HCT116 (cell line): ENCODE measurements around the gene FOXF2. TPM values are rescaled to one million over a fixed set of nuclear protein-coding genes. Genes with fewer than 3 reads are reported as not detected.

Experiments
- ATAC-seq: fragments of 200-7000 bp; cut with Tn5 transposase; 2 replicates; pipeline ENCODE4 v1.9.1; 2020; ENCODE audit warnings: mild to moderate bottlenecking, moderate library complexity
- BruUV-seq: library from RNA; stranded (reverse); fragments of 400-500 nt; replicated peaks from 2 replicates; lab custom pipeline; 2021; lab: Mats Ljungman, UMichigan
- CTCF ChIA-PET: fragments of 300-600 bp; sonication (Branson Sonifier 250); formaldehyde crosslinking; loops from one replicate; lab custom pipeline; 2021; ENCODE audit warnings: antibody characterized with exemption; lab: Charles Lee
- POLR2A ChIA-PET: fragments of 300-600, 350-600 bp; sonication (Branson Sonifier 250); formaldehyde crosslinking; loops from one replicate; lab custom pipeline; 2021; ENCODE audit warnings: antibody characterized with exemption; lab: Charles Lee
- RAD21 ChIA-PET, 2 experiments: fragments of 300-600 bp; sonication (Branson Sonifier 250); formaldehyde crosslinking; loops; one replicate each; lab custom pipeline; 2023; ENCODE audit warnings: low total read pairs in 2 of 2; ENCODE audit not compliant: uncharacterized antibody in 2 of 2, unreplicated experiment in 2 of 2, low non-redundant PET in 1 of 2; lab: Charles Lee
- DNase-seq: peaks from one replicate; pipeline ENCODE4 v3.0.0-alpha.2; 2010; ENCODE audit warnings: low read depth, low spot score
- H2AFZ ChIP-seq: fragments of 200-600 bp; shearing (Covaris generic), sonication (generic); 2 replicates; pipeline ENCODE4 v1.6.1; 2017; ENCODE audit warnings: low read depth, mixed run types, mixed read lengths, antibody characterized with exemption, low read length; ENCODE audit not compliant: poor library complexity, severe bottlenecking
- H3K27ac ChIP-seq: 2 replicates; pipeline ENCODE4 v1.5.1; 2012; ENCODE audit warnings: low read depth, low read length
- H3K27me3 ChIP-seq: fragments of 200-600 bp; sonication (generic); 2 replicates; pipeline ENCODE4 v1.6.1; 2016; ENCODE audit warnings: mixed run types, low read length, mixed read lengths; ENCODE audit not compliant: insufficient read depth
- H3K36me3 ChIP-seq, 2 experiments: fragments of 200-500 bp in 1 of 2; fragments of 200-600 bp in 1 of 2; sonication (Bioruptor generic) in 1 of 2; sonication (generic) in 1 of 2; 2 replicates each; pipeline versions ENCODE4 v1.5.1 to v1.6.1; 2014 to 2016; ENCODE audit warnings: low read length in 2 of 2, inconsistent platforms in 1 of 2, mixed read lengths in 1 of 2, mixed run types in 1 of 2; ENCODE audit not compliant: insufficient read depth in 2 of 2, control insufficient read depth in 1 of 2
- H3K4me1 ChIP-seq, 2 experiments: fragments of 200-600 bp in 1 of 2; sonication (generic) in 1 of 2; 2 replicates each; pipeline versions ENCODE4 v1.5.1 to v1.6.1; 2012 to 2017; ENCODE audit warnings: low read length in 2 of 2, inconsistent platforms in 1 of 2, mild to moderate bottlenecking in 1 of 2, mixed read lengths in 1 of 2, mixed run types in 1 of 2, moderate library complexity in 1 of 2; ENCODE audit not compliant: insufficient read depth in 2 of 2, control insufficient read depth in 1 of 2
- H3K4me2 ChIP-seq: fragments of 200-600 bp; sonication (generic); 2 replicates; pipeline ENCODE4 v1.6.1; 2017; ENCODE audit warnings: mixed run types, low read length, mixed read lengths
- H3K4me3 ChIP-seq, 2 experiments: fragments of 200-600 bp in 1 of 2; sonication (generic) in 1 of 2; replicated peaks in 1 of 2; 2 replicates each; pipeline ENCODE4 v1.5.1; 2011 to 2016; ENCODE audit warnings: low read length in 2 of 2, control low read depth in 1 of 2, low read depth in 1 of 2, mild to moderate bottlenecking in 1 of 2, mixed read lengths in 1 of 2, mixed run types in 1 of 2
- H3K79me2 ChIP-seq: fragments of 200-600 bp; sonication (generic); 2 replicates; pipeline ENCODE4 v1.6.1; 2017; ENCODE audit warnings: mild to moderate bottlenecking, mixed run types, low read length, moderate library complexity, mixed read lengths; ENCODE audit not compliant: insufficient read depth
- H3K9ac ChIP-seq: fragments of 200-600 bp; sonication (generic); 2 replicates; pipeline ENCODE4 v1.6.1; 2016; ENCODE audit warnings: low read length, mixed read lengths
- H3K9me2 ChIP-seq: fragments of 200-600 bp; sonication (generic), shearing (Covaris generic); 2 replicates; pipeline ENCODE4 v1.6.1; 2017; ENCODE audit warnings: mixed run types, mild to moderate bottlenecking, moderate library complexity; ENCODE audit not compliant: insufficient read depth
- H3K9me3 ChIP-seq, 2 experiments: fragments of 200-500 bp in 1 of 2; fragments of 200-600 bp in 1 of 2; sonication (Bioruptor generic) in 1 of 2; sonication (generic) in 1 of 2; 2 replicates each; pipeline ENCODE4 v1.6.1; 2014 to 2017; ENCODE audit warnings: low read length in 2 of 2, mixed read lengths in 2 of 2, inconsistent platforms in 1 of 2, low read depth in 1 of 2, mild to moderate bottlenecking in 1 of 2, mixed run types in 1 of 2, moderate library complexity in 1 of 2; ENCODE audit not compliant: control insufficient read depth in 1 of 2, insufficient read depth in 1 of 2
- H4K20me1 ChIP-seq: fragments of 200-600 bp; sonication (generic), shearing (Covaris generic); 2 replicates; pipeline ENCODE4 v1.6.1; 2017; ENCODE audit warnings: mixed run types, mild to moderate bottlenecking, moderate library complexity; ENCODE audit not compliant: insufficient read depth
- CTCF ChIP-seq, 3 experiments: fragments of 200-600 bp in 1 of 3; sonication (generic) in 1 of 3; IDR thresholded peaks in 2 of 3; conservative IDR thresholded peaks in 1 of 3; 2 replicates each; pipeline ENCODE4 v1.5.1; 2012 to 2017; ENCODE audit warnings: low read depth in 2 of 3, low read length in 2 of 3, antibody characterized with exemption in 1 of 3, borderline replicate concordance in 1 of 3, control low read depth in 1 of 3, mild to moderate bottlenecking in 1 of 3, mixed read lengths in 1 of 3, mixed run types in 1 of 3, moderate library complexity in 1 of 3; ENCODE audit not compliant: insufficient read depth in 1 of 3
- EZH2phosphoT487 ChIP-seq: fragments of 200-600 bp; IDR thresholded peaks from 2 replicates; pipeline ENCODE4 v1.6.1; 2018; ENCODE audit warnings: antibody characterized with exemption, borderline replicate concordance
- POLR2AphosphoS5 ChIP-seq: IDR thresholded peaks from 2 replicates; pipeline ENCODE4 v1.6.1; 2011; ENCODE audit warnings: mild to moderate bottlenecking, low read depth, low read length, moderate library complexity
- RAD21 ChIP-seq: IDR thresholded peaks from 2 replicates; pipeline ENCODE4 v1.6.1; 2012; ENCODE audit warnings: low read depth, mild to moderate bottlenecking
- REST ChIP-seq: IDR thresholded peaks from 2 replicates; pipeline ENCODE4 v1.6.1; 2012; ENCODE audit warnings: low read depth
- SIN3A ChIP-seq: IDR thresholded peaks from 2 replicates; pipeline ENCODE4 v1.6.1; 2012; ENCODE audit warnings: low read depth
- SP1 ChIP-seq: IDR thresholded peaks from 2 replicates; pipeline ENCODE4 v1.6.1; 2012; ENCODE audit warnings: low read depth
- SRF ChIP-seq: IDR thresholded peaks from 2 replicates; pipeline ENCODE4 v1.6.1; 2012; ENCODE audit warnings: low read depth
- TCF7L2 ChIP-seq: IDR thresholded peaks from 2 replicates; pipeline ENCODE4 v1.7.0; 2011; ENCODE audit warnings: borderline replicate concordance, inconsistent platforms; ENCODE audit not compliant: insufficient read depth, insufficient read length; ENCODE audit errors: extremely low read depth
- YY1 ChIP-seq: IDR thresholded peaks from 2 replicates; pipeline ENCODE4 v1.6.1; 2011; ENCODE audit warnings: low read length, low read depth, moderate library complexity, mild to moderate bottlenecking; ENCODE audit not compliant: insufficient replicate concordance; ENCODE audit errors: extremely low read depth
- ZBTB33 ChIP-seq: IDR thresholded peaks from 2 replicates; pipeline ENCODE4 v1.6.1; 2011; ENCODE audit warnings: mild to moderate bottlenecking, low read length, moderate library complexity; ENCODE audit not compliant: insufficient replicate concordance; ENCODE audit errors: extremely low read depth
- ZFX ChIP-seq: fragments of 450-650 bp; IDR thresholded peaks from 2 replicates; pipeline ENCODE4 v1.6.1; 2017
- intact Hi-C: fragments of 100-400 bp; cut with micrococcal nuclease; formaldehyde crosslinking; loops from 2 replicates; pipeline ENCODE4 v1.10.0; 2022
- total RNA-seq: library from RNA; stranded (reverse); gene quantifications from one replicate; pipeline ENCODE4 v1.2.1, GENCODE V29; 2021; ENCODE audit not compliant: unreplicated experiment

FOXF2 gene
- total RNA-seq, 1 experiment from 2014 or later, result not detected

- ChIA-PET RAD21 (no interaction called here), CTCF (no interaction called here), POLR2A (no interaction called here)
- no peaks in the 10 kb centered on the region for H3K79me2 ChIP-seq
- H3K9ac ChIP-seq, result no peak overlapping the region
- H3K9me3 ChIP-seq, result no peaks in the 10 kb centered on the region
- no peaks in the 10 kb centered on the region for H3K9me2 ChIP-seq
- no peak for ATAC-seq
- no peak for DNase-seq
- no peaks in the 10 kb centered on the region for H4K20me1 ChIP-seq
- no peak for TF ChIP-seq TCF7L2
- intact Hi-C loops, result loop anchor here (5.0 kb wide), 1 partner anchor 641 kb away; no protein-coding TSS in a partner anchor
- no peak overlapping the region for H2AFZ ChIP-seq
- H3K36me3 ChIP-seq, result no peaks in the 10 kb centered on the region
- H3K4me2 ChIP-seq, result no peak overlapping the region
- H3K4me1 ChIP-seq, result peaks cover 0 to 5% of the 10 kb centered on the region in 2 experiments; a peak in 2 of 4 replicates
- H3K4me3 ChIP-seq, result no peak overlapping the region
- H3K27me3 ChIP-seq, result peaks cover 5% of the 10 kb centered on the region; the same call in 1 of the 2 replicates
- no TSS peak for BruUV-seq
- H3K27ac ChIP-seq, result no peak overlapping the region
These were observed 49.1 kb downstream of the FOXF2 start for GRCh38 chr6:1438471-1438881.

GRCh38 chr6:1439349-1439748 lies 50.0 kb downstream of the FOXF2 start:
- peaks cover 5% of the 10 kb centered on the region; the same call in 1 of the 2 replicates for H3K27me3 ChIP-seq
- BruUV-seq, result no TSS peak
- no peaks in the 10 kb centered on the region for H3K79me2 ChIP-seq
- H3K27ac ChIP-seq, result no peak overlapping the region
- DNase-seq (no peak), ATAC-seq (no peak)
- no peaks in the 10 kb centered on the region for H3K9me3 ChIP-seq
- CTCF ChIA-PET, result no interaction called here
- no peak overlapping the region for H3K4me2 ChIP-seq
- peaks cover 0 to 5% of the 10 kb centered on the region in 2 experiments; a peak in 2 of 4 replicates for H3K4me1 ChIP-seq
- intact Hi-C loops, result loop anchor here (5.0 kb wide), 1 partner anchor 642 kb away; no protein-coding TSS in a partner anchor
- H3K36me3 ChIP-seq, result no peaks in the 10 kb centered on the region
- H2AFZ ChIP-seq, result no peak overlapping the region
- no peaks in the 10 kb centered on the region for H3K9me2 ChIP-seq
- RAD21 ChIA-PET, result no interaction called here
- H3K9ac ChIP-seq, result no peak overlapping the region
- no peaks in the 10 kb centered on the region for H4K20me1 ChIP-seq
- POLR2A ChIA-PET, result no interaction called here
- no peak overlapping the region for H3K4me3 ChIP-seq
- TF ChIP-seq CTCF (IDR thresholded peaks at IDR 0.05 in 2 of 3, conservative IDR thresholded peaks at IDR 0.05 in 1 of 3; ENCODE audit: borderline replicate concordance in 1 of 3, insufficient read depth in 1 of 3, low read depth in 2 of 3, low read length in 2 of 3) (no peak), ZBTB33 (no peak), RAD21 (no peak), SRF (no peak), SIN3A (no peak), SP1 (no peak), YY1 (no peak), POLR2AphosphoS5 (no peak), EZH2phosphoT487 (no peak), REST (no peak), ZFX (no peak)
